NCI-H524 treated with DMSO at 0.1 percent for 48 hours (cell line): Measurements from ENCODE around the gene TSPAN15.

Source experiments
- DNase-seq: peaks from one replicate; lab custom pipeline; 2025; lab: John Stamatoyannopoulos, UW

Gene TSPAN15

GRCh38 chr10:69466158-69466490, 14.9 kb downstream of the TSPAN15 start:
- DNase-seq: no peak

- no peak for DNase-seq
Measured at GRCh38 chr10:69466689-69467088, 15.4 kb downstream of the TSPAN15 start.

- no peak for DNase-seq
Measured at GRCh38 chr10:69467928-69468750, 16.9 kb downstream of the TSPAN15 start.

GRCh38 chr10:69468751-69469089, 17.5 kb downstream of the TSPAN15 start:
- DNase-seq: no peak

- DNase-seq: no peak
Measured at GRCh38 chr10:69469976-69470375, 18.7 kb downstream of the TSPAN15 start.

GRCh38 chr10:69470463-69471384, 19.5 kb downstream of the TSPAN15 start:
- DNase-seq: no peak

GRCh38 chr10:69472142-69472541, 20.9 kb downstream of the TSPAN15 start:
- no peak for DNase-seq

GRCh38 chr10:69472544-69472943, 21.3 kb downstream of the TSPAN15 start:
- DNase-seq: no peak

- DNase-seq: no peak
Measured at GRCh38 chr10:69473304-69473990, 22.2 kb downstream of the TSPAN15 start.

- no peak for DNase-seq
Measured at GRCh38 chr10:69474742-69475432, 23.6 kb downstream of the TSPAN15 start.

GRCh38 chr10:69475433-69475830, 24.2 kb downstream of the TSPAN15 start:
- no peak for DNase-seq

GRCh38 chr10:69477968-69478597, 26.8 kb downstream of the TSPAN15 start:
- no peak for DNase-seq

- DNase-seq: no peak
Measured at GRCh38 chr10:69479240-69480067, 28.2 kb downstream of the TSPAN15 start.

GRCh38 chr10:69480068-69480412, 28.8 kb downstream of the TSPAN15 start:
- DNase-seq: no peak

GRCh38 chr10:69481305-69481704, 30.0 kb downstream of the TSPAN15 start:
- DNase-seq: peak; percentile 44

- DNase-seq: no peak
Measured at GRCh38 chr10:69481811-69482524, 30.7 kb downstream of the TSPAN15 start.

GRCh38 chr10:69483963-69484362, 32.7 kb downstream of the TSPAN15 start:
- no peak for DNase-seq

- no peak for DNase-seq
Measured at GRCh38 chr10:69484736-69485135, 33.5 kb downstream of the TSPAN15 start.

- DNase-seq: no peak
Measured at GRCh38 chr10:69486922-69487730, 35.9 kb downstream of the TSPAN15 start.
